HG03025 (cell line): ENCODE data around the gene SDK2.
"Not testable (repeated sequence)": the region's sequence is repeated elsewhere in the genome, so short reads cannot be mapped to it uniquely, and the experiment has no call there.

ENCODE experiments used
- ATAC-seq: cut with Tn5 transposase; IDR thresholded peaks from one replicate; pipeline ENCODE4 v1.9.1; 2021; ENCODE audit warnings: mild to moderate bottlenecking, moderate library complexity; ENCODE audit not compliant: unreplicated experiment, low FRiP score

SDK2 gene

DNA sequence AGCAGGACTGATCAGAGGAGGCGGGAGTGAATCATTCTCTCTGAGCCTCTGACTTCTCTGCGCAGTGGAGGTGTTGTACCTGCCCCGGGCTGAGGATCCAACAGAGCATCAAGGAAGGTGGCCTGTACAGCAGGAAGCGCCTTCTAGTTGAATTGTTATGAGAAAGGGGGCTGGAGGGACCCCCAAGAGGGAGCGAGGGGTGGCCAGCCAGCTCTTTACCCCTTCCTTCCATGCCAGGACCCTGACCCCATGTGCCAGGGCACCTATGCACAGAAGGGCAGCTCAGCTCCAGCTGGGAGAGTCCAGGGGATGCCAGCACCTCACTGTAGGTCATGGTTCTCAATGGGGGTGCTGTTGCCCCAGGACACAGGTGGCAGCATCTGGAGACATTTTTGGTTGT, 149.3 kb downstream of the SDK2 start:
- no peak for ATAC-seq

DNA sequence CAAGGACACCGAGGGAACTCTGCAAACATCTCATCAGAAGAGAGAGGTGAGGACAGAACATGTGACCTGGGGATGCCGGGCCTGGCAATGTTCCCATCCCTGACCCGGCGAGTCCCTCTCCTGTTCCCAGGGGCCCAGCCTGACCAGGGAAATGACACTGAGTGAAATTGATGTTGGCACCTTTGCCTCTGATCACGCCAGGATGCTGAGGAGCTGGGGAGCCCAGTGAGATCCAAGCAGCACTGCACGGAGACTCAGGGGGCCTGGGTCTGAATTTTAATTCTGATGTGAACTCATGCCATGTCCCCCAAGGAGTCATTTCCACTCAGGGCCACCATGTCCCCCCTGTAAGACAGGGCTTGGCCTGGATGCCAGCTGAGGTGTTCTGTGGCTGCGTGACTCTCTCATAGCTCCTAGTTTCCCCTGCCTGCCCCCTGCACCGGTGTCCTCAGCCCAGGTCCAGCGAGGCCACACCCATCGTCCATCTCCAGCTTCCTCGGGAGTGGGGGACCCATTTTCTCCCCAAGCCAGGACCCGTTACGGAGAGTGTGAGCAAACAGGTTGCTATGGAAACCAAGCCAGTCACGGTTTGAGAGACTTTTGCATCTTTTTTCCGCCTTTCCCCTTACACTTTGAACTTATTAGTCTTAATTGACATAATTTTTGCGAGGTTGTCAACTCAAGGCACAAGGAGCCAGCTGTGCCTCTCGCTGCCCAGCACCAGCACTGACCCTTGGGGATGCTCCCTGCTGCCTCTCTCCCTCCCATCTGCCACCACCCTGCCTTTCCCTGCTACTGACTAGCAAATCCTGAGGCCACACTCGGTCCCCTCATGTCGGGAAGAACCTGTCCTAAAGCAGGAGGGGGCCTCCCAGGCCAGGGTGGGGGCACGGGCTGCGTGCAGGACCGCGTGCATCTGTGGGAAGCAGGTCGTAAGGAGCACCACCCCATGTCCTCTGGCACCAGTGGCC, 150.0 kb downstream of the SDK2 start:
- ATAC-seq: no peak

DNA sequence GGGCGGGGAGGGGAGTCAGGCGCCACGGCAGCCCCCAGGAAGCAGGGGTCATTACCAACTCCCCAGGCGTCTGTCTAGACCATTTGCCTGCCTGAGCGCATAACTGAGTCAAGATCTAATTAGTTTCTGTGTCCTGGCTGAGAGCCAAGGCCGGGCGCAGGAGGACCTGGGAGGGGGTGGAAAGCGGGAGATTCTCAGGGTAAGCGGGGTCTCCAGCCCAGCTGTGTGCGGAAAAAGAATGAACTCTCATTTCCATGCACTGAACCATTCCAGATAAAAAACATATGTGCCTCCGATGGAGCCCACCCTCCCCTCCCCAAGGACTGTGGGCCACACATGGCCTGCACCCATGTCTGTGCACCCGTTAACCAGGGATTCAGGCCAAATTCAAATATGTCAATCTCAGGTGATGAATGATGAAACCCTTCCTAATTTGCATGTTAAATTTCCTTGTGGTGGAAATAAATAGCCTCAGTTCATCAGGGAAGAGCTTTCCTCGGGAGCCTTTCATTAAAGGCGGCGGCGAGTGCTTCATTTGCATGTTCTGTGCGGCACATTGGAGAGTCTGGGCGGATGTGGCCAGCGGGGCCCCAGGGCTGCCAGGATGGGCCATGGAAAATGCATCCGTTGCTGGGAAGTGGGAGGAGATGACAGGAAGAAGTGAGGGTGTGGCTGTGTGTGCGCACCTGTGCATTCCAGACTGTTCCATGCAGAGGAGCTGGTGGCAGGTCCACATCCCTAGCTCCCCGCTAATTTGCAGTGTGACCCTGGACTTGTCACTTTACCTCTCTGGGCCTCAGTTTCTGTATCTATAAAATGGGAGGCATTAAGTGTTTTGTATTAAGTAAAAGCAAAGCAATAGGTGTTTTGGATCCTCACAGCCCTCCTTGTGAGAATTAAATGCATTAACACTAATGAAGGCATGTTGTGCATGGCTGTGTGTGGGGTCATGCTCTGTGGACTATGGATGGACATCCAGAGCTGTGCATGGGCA, 151.1 kb downstream of the SDK2 start:
- ATAC-seq: no peak

DNA sequence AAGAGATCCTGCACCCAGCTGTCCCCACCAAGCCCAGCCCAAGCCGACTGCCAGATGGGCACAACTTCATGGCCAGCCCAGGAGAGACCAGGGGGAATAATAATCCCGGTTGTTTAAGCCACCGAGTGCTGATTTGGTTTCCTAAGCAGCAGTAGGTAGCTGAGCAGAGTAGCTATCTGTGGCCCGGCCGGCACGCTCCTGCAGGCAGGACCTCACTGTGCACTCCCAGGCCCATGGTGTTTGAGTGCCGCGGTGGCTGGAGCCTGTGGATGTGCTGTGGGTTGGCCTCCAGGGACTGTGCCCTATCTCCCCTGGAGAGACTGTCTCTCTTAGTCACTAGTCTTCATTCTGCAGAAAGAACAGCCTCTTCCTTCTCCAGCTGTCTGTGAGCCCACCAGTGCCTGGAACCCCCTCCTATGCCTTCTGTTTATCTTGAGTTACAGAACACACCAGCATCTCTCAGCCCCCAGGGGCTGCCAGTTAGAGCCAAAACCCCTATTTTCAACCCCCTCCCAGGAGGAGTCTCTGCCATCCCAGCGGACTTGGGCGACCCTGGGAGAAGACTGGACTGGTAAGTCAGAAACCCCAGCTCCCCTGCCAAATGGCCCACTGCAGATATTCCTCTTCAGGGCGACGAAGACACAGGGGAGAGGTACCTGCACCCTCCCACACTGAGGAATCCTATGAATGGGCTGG, 152.0 kb downstream of the SDK2 start:
- ATAC-seq: no peak

DNA sequence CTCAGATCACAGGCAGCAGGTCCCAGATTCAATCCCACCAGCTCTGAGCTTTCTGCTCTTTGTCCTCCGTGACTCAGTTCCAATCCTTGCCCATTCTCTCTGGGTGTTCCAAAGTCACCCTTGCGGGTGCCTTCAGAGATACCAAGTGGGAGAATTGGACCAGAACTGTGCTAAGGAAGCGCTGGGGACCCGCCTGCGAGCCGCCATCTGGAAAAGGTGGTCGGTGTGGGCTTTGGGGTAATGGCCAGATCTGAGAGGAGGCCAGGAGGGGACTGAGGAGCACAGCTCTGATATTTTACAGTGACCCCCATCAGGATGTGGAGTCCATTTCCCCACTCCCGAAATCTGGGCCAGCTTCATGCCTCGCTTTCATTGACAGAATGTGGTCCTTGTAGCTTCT, 152.6 kb downstream of the SDK2 start:
- ATAC-seq: no peak

DNA sequence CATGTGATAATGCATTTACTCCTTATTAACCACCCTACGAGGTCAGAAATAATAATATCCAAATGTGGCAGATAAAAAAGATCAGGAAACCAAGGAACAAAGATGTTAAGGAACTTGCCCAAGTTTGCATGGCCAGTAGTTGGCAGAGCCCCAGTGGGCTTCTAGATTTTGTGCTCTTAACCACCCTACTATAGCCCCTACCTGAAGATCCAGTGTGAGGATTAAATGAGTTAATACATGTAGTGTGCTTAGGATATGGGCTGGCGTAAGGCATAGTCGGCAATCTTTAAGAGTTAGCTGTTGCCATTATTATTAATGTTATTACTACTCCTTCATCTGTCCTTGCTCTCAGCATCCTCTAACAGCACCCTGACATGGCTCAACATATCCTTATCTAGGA, 153.4 kb downstream of the SDK2 start:
- ATAC-seq: no peak

DNA sequence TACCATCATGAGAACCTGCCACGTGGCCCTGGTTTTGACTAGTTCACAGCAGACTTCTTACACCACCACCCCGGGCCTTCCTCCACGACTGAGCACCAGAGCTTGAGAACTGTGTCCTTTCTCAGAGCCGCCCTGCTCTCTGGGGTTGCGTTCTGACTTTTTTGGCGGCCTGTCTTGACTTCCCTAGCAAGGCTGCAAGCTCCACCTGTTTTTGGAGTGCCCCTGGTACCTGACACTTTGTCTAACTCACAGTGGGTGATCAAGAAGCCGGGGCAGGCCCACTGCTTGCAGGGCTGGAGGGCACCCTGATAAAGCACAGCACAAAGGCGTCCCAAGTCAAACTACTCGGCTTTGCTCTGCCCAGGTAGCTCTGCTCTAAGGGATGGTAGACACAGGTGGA, 154.3 kb downstream of the SDK2 start:
- ATAC-seq: no peak

DNA sequence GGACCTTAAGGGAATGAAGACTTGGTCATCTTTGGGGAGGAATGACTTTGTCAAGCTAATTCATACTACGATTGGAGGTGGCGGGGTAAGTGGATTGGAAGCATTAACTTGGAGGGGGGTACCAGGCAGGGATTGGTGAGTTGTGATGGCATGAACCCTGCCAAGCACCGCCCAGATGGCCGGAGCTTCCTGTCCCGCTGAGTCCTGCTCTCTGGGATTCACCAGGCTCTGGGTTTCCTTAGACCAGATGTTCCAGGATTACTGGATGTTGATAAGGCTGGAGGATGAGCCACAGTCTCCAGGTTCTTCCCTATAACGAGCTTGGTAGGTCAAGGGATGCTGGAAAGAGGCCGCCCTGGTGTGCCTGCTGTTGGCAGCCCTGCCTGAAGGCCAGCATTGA, 154.9 kb downstream of the SDK2 start:
- ATAC-seq: no peak

DNA sequence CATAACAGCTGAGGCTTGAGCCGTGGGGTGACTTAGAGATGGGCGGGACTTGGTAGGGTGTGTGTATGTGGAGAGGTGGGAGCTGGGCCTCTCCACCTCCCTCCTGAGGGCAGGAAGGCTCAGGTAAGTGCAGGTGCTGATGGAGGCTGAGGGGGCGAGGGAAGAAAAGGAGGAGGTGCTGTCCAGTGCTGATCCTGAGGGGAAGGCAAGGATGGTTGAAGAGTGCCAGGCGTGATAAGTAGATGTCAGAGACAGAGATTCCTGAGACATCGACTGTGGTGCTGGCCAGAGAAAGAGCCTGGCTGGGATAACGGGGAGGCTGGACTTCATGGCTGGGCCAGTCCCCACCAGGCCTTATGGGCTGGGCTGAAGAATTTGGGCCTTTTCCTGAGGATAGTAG, 159.1 kb downstream of the SDK2 start:
- ATAC-seq: no peak

DNA sequence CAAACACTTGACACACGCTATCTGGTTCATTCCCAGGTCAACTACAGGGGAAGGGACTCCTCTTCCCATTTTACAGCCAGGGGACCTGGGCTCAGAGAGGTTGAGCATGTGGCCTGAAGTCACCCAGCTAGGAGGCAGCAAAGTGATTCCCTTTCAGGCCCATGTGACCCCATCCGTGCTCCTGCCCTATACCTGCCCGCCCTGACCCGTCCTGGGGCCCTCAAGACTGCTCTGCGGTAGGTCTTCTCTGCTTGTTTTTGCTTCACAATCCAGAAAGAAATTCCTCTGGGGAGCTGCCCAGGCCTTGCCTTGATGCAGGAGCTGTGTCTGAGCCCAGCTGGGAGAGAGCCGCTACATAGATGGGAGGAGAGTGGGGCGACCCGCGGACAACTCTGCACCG, 161.4 kb downstream of the SDK2 start:
- no peak for ATAC-seq

DNA sequence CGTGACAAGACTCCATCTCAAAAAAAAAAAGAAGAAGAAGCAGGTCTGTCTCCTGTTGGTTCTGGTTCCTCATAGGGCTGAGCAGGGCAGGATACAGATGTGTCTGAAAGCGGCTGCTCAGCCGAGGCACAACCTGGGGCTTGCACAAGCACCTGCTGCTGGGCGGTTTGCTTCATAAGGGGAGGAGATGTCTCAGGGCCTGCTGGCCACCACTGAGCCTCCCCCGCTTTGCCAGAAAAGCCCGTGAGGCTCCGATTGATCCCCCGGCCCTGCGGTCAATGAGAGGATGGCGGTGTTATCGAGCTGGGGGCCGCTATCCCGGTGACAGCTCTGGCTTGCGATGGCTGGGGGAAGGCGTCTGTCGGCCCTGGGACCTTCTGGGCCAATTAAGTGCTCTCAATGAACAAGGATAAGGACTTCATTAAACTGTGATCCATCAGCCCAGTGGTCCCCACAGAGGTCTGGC, 162.0 kb downstream of the SDK2 start:
- ATAC-seq: no peak

DNA sequence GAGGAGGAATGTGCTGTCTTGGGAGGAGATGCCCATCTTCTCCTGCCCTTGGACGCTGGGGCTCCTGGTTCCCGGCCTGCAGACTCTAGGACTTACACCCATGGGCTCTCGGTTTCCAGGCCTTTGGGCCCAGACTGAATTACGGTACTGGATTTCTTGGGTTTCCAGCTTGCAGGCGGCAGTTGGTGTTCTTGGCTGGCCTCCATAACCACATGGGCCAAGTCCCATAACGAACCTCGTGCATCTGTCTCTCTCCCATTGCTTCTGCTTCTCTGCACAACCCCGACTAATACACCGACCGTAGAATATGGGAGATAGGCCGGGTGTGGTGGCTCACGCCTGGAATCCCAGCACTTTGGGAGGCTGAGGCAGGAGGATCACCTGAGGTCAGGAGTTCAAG, 162.6 kb downstream of the SDK2 start:
- no peak for ATAC-seq

DNA sequence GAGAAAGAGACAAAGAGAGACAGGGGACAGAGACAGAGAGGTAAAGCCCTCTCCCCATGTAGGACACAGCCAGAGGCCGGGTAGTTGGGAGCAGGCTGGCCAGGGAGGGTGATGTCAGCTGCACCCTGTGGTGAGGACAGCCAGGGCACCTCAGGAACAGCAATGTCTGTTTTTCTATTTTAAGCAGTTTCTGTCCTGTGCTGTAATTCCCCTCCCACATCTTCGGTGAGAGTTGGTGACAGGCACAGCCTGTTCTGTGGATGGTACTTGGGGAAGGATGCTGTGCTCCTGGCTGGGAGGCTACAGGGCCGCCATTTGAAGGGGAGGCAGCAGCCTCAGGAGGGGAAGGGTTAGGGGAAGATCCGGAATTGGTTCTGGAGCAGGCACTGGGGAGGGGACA, 163.5 kb downstream of the SDK2 start:
- ATAC-seq: no peak

DNA sequence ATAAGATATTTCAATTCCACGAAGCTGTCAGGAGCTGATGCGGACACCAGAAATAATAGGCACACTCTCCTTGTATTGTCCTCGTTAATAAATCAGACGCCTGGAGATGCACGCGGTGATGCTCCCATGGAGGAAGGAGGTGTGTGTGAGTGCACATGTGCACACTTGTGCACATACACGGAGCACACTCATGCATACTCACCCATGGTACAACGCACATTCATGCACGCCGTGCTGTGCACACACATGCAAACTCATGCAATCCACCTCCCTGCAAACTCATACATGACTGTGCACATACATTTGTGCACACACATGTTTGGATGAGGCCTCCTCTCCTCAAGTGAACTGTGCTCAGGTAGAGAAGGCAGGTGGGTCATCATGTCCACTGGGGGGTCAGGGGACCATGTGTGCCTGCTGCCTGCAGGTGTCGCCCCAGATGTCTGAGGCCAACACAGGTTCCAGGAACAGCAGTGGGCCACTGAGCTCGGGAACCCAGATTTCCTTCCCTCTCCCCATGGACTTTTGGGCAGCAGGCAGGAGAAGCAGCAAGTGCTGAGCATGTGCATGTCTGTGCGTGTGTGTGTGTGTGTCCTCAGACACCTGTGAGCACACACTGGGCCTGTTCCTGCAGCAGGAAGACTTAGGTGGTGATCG, 165.3 kb downstream of the SDK2 start:
- no peak for ATAC-seq

DNA sequence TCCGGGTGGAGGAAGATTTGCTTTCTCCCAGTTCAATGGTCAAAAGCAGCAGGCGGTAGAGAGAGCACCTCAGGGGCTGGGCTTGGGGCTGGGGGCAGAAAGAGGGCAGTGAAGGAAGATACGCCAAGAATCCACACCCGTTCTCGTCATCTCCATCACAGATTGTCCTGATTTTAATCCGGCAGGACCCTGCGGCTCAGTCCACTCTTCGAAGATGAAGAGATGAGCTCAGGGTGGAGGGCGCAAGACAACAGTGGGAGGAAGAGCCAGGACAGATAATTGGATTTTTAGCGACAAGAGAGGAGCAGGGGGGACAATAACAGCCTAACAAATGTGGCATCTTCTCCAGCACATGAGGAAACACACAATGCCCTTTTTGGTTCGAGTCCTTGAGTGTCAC, 165.9 kb downstream of the SDK2 start:
- ATAC-seq: no peak

DNA sequence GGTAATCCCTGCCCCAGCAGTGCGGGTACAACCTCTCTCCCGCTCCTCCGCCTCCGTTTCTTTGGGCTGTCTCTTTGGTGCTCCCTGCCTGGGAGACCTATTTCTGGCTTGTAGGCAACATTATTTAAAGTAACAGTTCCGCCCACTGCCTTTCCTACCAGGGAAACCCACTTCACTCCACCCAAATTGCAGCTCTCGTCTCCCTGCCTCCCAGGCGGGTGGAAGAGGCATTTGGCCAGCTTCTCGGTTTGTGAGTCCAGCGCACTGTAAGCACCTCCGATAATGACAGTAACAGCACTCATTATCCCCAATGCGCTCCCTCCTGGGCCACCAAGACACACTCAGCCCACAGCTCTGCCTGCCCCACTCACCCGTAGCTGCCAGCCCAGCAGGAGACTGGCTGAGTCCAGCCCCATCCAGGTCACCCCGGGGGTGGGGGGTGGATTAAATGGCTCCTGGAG, 167.3 kb downstream of the SDK2 start:
- no peak for ATAC-seq

DNA sequence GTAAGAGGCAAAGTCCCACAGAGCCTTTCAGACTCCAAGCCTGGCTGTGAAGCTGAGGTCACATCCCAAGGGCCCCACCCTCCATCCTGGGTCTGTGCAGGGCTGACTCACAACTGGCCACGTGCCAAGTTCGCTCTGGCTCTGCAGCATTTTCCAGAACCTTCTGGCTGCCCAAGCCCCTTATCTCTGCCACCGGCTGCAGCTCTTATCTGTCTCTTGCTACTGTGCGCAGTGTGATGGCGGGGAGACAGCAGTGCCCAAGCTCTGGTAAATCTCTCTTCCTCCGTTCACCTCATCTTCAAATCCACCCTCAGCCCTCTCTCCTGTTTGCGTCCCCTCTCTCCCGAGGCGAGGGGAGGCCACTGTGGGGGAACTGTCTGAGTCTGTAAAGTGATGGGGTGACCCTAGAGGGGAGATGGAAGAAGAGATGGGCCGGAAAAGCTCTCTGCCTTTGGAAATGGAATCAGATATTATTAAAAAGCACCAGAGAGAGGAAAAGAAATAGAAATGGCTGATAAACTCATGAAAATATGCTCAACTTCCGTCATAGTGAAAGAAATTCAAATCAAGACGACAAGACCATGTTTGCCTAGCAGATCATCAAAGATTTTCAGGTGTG, 169.8 kb downstream of the SDK2 start:
- ATAC-seq: no peak

DNA sequence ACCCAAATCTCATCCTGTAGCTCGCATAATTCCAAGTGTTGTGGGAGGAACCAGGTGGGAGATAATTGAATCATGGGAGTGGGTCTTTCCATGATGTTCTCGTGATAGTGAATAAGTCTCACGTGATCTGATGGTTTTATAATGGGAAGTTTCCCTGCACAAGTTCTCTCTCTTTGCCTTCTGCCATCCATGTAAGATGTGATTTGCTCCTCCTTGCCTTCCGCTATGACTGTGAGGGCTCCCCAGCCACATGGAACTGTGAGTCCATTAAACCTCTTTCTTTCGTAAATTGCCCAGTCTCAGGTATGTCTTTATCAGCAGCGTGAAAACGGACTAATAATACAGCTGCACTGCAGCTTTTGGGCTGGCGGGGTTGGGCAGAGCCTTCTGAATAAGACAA, 171.5 kb downstream of the SDK2 start:
- not testable (repeated sequence) for ATAC-seq

DNA sequence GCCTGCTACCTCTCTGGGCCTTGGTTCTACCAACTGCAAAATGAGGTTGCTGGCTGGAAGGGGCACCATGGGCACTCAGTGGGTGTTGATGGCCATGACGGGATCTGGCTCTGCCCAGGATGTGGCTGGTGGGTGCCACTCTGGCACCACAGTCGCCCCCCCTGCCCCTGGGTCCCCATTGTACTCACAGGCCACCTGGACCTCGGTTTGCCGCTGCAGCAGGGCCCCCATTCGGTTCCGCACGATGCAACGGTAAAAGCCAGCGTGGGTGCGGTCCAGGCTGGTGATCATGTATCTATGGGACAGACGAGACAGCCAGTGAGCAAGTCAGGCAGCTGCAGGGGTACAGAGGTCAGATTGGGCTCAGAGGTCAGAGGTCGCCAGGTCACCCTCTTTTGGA, 172.3 kb downstream of the SDK2 start:
- ATAC-seq: no peak
